Activated T-helper 2 cell treated with anti-CD3 and anti-CD28 coated beads, Interferon-gamma antibody, Interleukin-2, Interleukin-4, amounts not matched to agents 10 μg/mL and 5 μg/mL and 100 μg/mL, durations not matched to agents 14 hours and 24 hours and 36 hours (primary cell): Measurements from ENCODE around the gene MRPS5. TPM values are rescaled to one million over a fixed set of nuclear protein-coding genes. Genes with fewer than 3 reads are reported as not detected.
"Not testable (repeated sequence)": the region's sequence is repeated elsewhere in the genome, so short reads cannot be mapped to it uniquely, and the experiment has no call there.

Source experiments
- DNase-seq: peaks from one replicate; pipeline ENCODE4 v3.0.0; 2021; ENCODE audit warnings: low spot score
- H3K27ac Mint-ChIP-seq: one replicate; pipeline ENCODE4 v1.8.0; 2021; ENCODE audit warnings: mixed read lengths
- H3K27me3 Mint-ChIP-seq: one replicate; pipeline ENCODE4 v1.8.0; 2021; ENCODE audit warnings: low read depth, mixed read lengths
- H3K36me3 Mint-ChIP-seq: one replicate; pipeline ENCODE4 v1.8.0; 2021; ENCODE audit warnings: low read depth, mixed read lengths
- H3K4me1 Mint-ChIP-seq: one replicate; pipeline ENCODE4 v1.8.0; 2021; ENCODE audit warnings: low read depth, mixed read lengths
- H3K4me3 Mint-ChIP-seq: one replicate; pipeline ENCODE4 v1.8.0; 2021; ENCODE audit warnings: low read depth, mild to moderate bottlenecking, moderate library complexity, mixed read lengths
- H3K9me3 Mint-ChIP-seq: one replicate; pipeline ENCODE4 v1.8.0; 2021; ENCODE audit warnings: mixed read lengths
- intact Hi-C: fragments of 100-400 bp; cut with micrococcal nuclease; formaldehyde crosslinking; loops from one replicate; pipeline ENCODE4 v1.15.1; 2023
- total RNA-seq: library from RNA; stranded (reverse); gene quantifications from 2 replicates; pipeline ENCODE4 v1.2.3, GENCODE V29; 2022

Gene MRPS5
- total RNA-seq, 1 donor from 2014 or later = 90.7 TPM

- no peak for DNase-seq
- Mint-ChIP-seq H3K27ac (peak overlapping the region; percentile 92), H3K36me3 (peaks cover 45% of the 10 kb centered on the region), H3K4me3 (peak overlapping the region; percentile 96), H3K27me3 (no peaks in the 10 kb centered on the region), H3K4me1 (peaks cover 38% of the 10 kb centered on the region), H3K9me3 (no peaks in the 10 kb centered on the region)
- intact Hi-C loops = loop anchor here (1.0 to 2.0 kb wide), 2 partner anchors 44 to 86 kb away; partner anchors contain the start of genes ZNF2 and ZNF892
Measured at GRCh38 chr2:95121093-95121406, 558 bp downstream of the MRPS5 start.

- no peak overlapping the region for H3K4me3 Mint-ChIP-seq
Measured at GRCh38 chr2:95115418-95115817, 6.2 kb downstream of the MRPS5 start.

GRCh38 chr2:95113464-95113863 lies 8.1 kb downstream of the MRPS5 start:
- intact Hi-C loops = no loop called here
- H3K27ac Mint-ChIP-seq = no peak overlapping the region

More at GRCh38 chr2:95115418-95115817, 6.2 kb downstream of the MRPS5 start:
- Mint-ChIP-seq H3K27ac (no peak overlapping the region), H3K36me3 (peaks cover 70% of the 10 kb centered on the region), H3K4me1 (peaks cover 38% of the 10 kb centered on the region), H3K27me3 (no peaks in the 10 kb centered on the region), H3K9me3 (no peaks in the 10 kb centered on the region)
- DNase-seq = peak; percentile 66
- intact Hi-C loops = loop anchor here (1.0 kb wide), 3 partner anchors 35 to 129 kb away; no protein-coding TSS in a partner anchor

GRCh38 chr2:95110395-95110794 lies 11.2 kb downstream of the MRPS5 start:
- Mint-ChIP-seq H3K27me3 (no peaks in the 10 kb centered on the region), H3K36me3 (peaks cover 73% of the 10 kb centered on the region), H3K9me3 (no peaks in the 10 kb centered on the region), H3K27ac (no peak overlapping the region), H3K4me1 (peaks cover 7% of the 10 kb centered on the region), H3K4me3 (no peak overlapping the region)
- intact Hi-C loops = no loop called here
- DNase-seq = no peak

More at GRCh38 chr2:95113464-95113863, 8.1 kb downstream of the MRPS5 start:
- Mint-ChIP-seq H3K4me3 (no peak overlapping the region), H3K9me3 (no peaks in the 10 kb centered on the region), H3K36me3 (peaks cover 66% of the 10 kb centered on the region), H3K27me3 (no peaks in the 10 kb centered on the region), H3K4me1 (peaks cover 19% of the 10 kb centered on the region)
- DNase-seq = no peak

GRCh38 chr2:95109260-95109659 lies 12.3 kb downstream of the MRPS5 start:
- Mint-ChIP-seq H3K27me3 (no peaks in the 10 kb centered on the region), H3K4me3 (no peak overlapping the region), H3K4me1 (no peaks in the 10 kb centered on the region), H3K9me3 (no peaks in the 10 kb centered on the region), H3K27ac (no peak overlapping the region), H3K36me3 (peaks cover 69% of the 10 kb centered on the region)
- no peak for DNase-seq
- intact Hi-C loops = no loop called here

GRCh38 chr2:95106081-95106480 lies 15.5 kb downstream of the MRPS5 start:
- Mint-ChIP-seq H3K4me3 (no peak overlapping the region), H3K27ac (no peak overlapping the region), H3K9me3 (no peaks in the 10 kb centered on the region), H3K27me3 (no peaks in the 10 kb centered on the region), H3K36me3 (peaks cover 73% of the 10 kb centered on the region), H3K4me1 (no peaks in the 10 kb centered on the region)
- intact Hi-C loops = no loop called here
- no peak for DNase-seq

- no peak overlapping the region for H3K27ac Mint-ChIP-seq
- H3K4me1 Mint-ChIP-seq = no peaks in the 10 kb centered on the region
- no peak overlapping the region for H3K4me3 Mint-ChIP-seq
- H3K27me3 Mint-ChIP-seq = no peaks in the 10 kb centered on the region
- H3K9me3 Mint-ChIP-seq = no peaks in the 10 kb centered on the region
- intact Hi-C loops = no loop called here
- H3K36me3 Mint-ChIP-seq = peaks cover 75% of the 10 kb centered on the region
- DNase-seq = no peak
Measured at GRCh38 chr2:95104606-95105005, 17.0 kb downstream of the MRPS5 start.

GRCh38 chr2:95099910-95100309 lies 21.7 kb downstream of the MRPS5 start:
- H3K27me3 Mint-ChIP-seq = no peaks in the 10 kb centered on the region
- H3K27ac Mint-ChIP-seq = no peak overlapping the region
- H3K4me3 Mint-ChIP-seq = no peak overlapping the region
- peaks cover 80% of the 10 kb centered on the region for H3K36me3 Mint-ChIP-seq
- H3K4me1 Mint-ChIP-seq = peaks cover 17% of the 10 kb centered on the region
- H3K9me3 Mint-ChIP-seq = no peaks in the 10 kb centered on the region
- no peak for DNase-seq
- intact Hi-C loops = no loop called here

- peaks cover 86% of the 10 kb centered on the region for H3K36me3 Mint-ChIP-seq
- intact Hi-C loops, H3K27me3 Mint-ChIP-seq, DNase-seq, H3K9me3 Mint-ChIP-seq, H3K27ac Mint-ChIP-seq, H3K4me3 Mint-ChIP-seq: not testable (repeated sequence)
- peaks cover 24% of the 10 kb centered on the region for H3K4me1 Mint-ChIP-seq
Measured at GRCh38 chr2:95098273-95098672, 23.3 kb downstream of the MRPS5 start.

GRCh38 chr2:95091885-95092555 lies 29.6 kb downstream of the MRPS5 start:
- Mint-ChIP-seq H3K36me3 (peaks cover 73% of the 10 kb centered on the region), H3K4me1 (peaks cover 24% of the 10 kb centered on the region), H3K27ac (no peak overlapping the region), H3K27me3 (no peaks in the 10 kb centered on the region), H3K9me3 (no peaks in the 10 kb centered on the region), H3K4me3 (no peak overlapping the region)
- DNase-seq = no peak
- intact Hi-C loops = no loop called here

- H3K36me3 Mint-ChIP-seq = peaks cover 57% of the 10 kb centered on the region
- intact Hi-C loops = no loop called here
Measured at GRCh38 chr2:95087379-95087778, 34.2 kb downstream of the MRPS5 start.

GRCh38 chr2:95086017-95086416 lies 35.6 kb downstream of the MRPS5 start:
- DNase-seq = no peak
- Mint-ChIP-seq H3K36me3 (peaks cover 44% of the 10 kb centered on the region), H3K27ac (no peak overlapping the region), H3K9me3 (no peaks in the 10 kb centered on the region), H3K4me1 (no peaks in the 10 kb centered on the region), H3K4me3 (no peak overlapping the region), H3K27me3 (no peaks in the 10 kb centered on the region)
- intact Hi-C loops = no loop called here

More at GRCh38 chr2:95087379-95087778, 34.2 kb downstream of the MRPS5 start:
- DNase-seq = no peak
- Mint-ChIP-seq H3K4me3 (no peak overlapping the region), H3K4me1 (no peaks in the 10 kb centered on the region), H3K27ac (no peak overlapping the region), H3K27me3 (no peaks in the 10 kb centered on the region), H3K9me3 (no peaks in the 10 kb centered on the region)

- Mint-ChIP-seq H3K4me1 (peaks cover 24% of the 10 kb centered on the region), H3K27ac (no peak overlapping the region), H3K9me3 (no peaks in the 10 kb centered on the region), H3K4me3 (no peak overlapping the region), H3K36me3 (peaks cover 28% of the 10 kb centered on the region), H3K27me3 (no peaks in the 10 kb centered on the region)
- intact Hi-C loops = no loop called here
- DNase-seq = no peak
Measured at GRCh38 chr2:95082477-95082876, 39.1 kb downstream of the MRPS5 start.
